HepG2 (cell line): ENCODE results near the gene WNT2. TPM values are rescaled to one million over a fixed set of nuclear protein-coding genes. Genes with fewer than 3 reads are reported as not detected.

Experiments used
- ATAC-seq: fragments of 200-7000 bp; cut with Tn5 transposase; 3 replicates; pipeline ENCODE4 v1.9.1; 2020; ENCODE audit warnings: mild to moderate bottlenecking, moderate library complexity
- BruUV-seq: library from RNA; stranded (reverse); fragments of 400-500 nt; replicated peaks from 2 replicates; lab custom pipeline; 2021; lab: Mats Ljungman, UMichigan
- CTCF ChIA-PET: fragments of 300-600 bp; formaldehyde crosslinking; extraction: SDS; loops from one replicate; lab custom pipeline; 2021; ENCODE audit warnings: low total read pairs, inconsistent platforms, low intra/inter-chr PET ratio; lab: Yijun Ruan, JAX
- POLR2A ChIA-PET: fragments of 350-600 bp; sonication (Branson Sonifier 250); formaldehyde crosslinking; loops from one replicate; lab custom pipeline; 2020; ENCODE audit warnings: antibody characterized with exemption, inconsistent platforms; lab: Yijun Ruan, JAX
- DNase-seq: peaks from one replicate; pipeline ENCODE4 v3.0.0-alpha.2; 2015; ENCODE audit warnings: low spot score
- FAIRE-seq: peaks from 3 replicates; lab custom pipeline; 2011; peaks lifted over from hg19 to GRCh38; lab: Jason Lieb, UNC
- H2AFZ ChIP-seq: one replicate; pipeline ENCODE4 v1.6.1; 2011; ENCODE audit warnings: low read length, inconsistent platforms
- H3K27ac ChIP-seq: fragments of 300-600 bp; 3 replicates; pipeline ENCODE4 v1.8.0; 2011; ENCODE audit warnings: mixed run types, mild to moderate bottlenecking, mixed read lengths, low read length, inconsistent platforms; ENCODE audit not compliant: insufficient read depth; ENCODE audit errors: extremely low read length
- H3K27me3 ChIP-seq, 2 experiments: fragments of 200-600 bp in 1 of 2; 2 replicates in 1 of 2; 3 replicates in 1 of 2; pipeline versions ENCODE4 v1.6.0 to v1.8.0; 2011; ENCODE audit warnings: low read length in 2 of 2, mild to moderate bottlenecking in 2 of 2, moderate library complexity in 2 of 2, inconsistent platforms in 1 of 2; ENCODE audit not compliant: insufficient read depth in 2 of 2, control insufficient read depth in 1 of 2
- H3K36me3 ChIP-seq, 2 experiments: fragments of 200-600 bp in 1 of 2; replicated peaks in 1 of 2; 2 replicates in 1 of 2; 3 replicates in 1 of 2; pipeline versions ENCODE4 v1.5.1 to v1.8.0; 2011; ENCODE audit warnings: low read length in 2 of 2, inconsistent platforms in 1 of 2; ENCODE audit not compliant: insufficient read depth in 2 of 2, control insufficient read depth in 1 of 2
- H3K4me1 ChIP-seq: 2 replicates; pipeline ENCODE4 v1.5.1; 2012; ENCODE audit warnings: low read length, inconsistent platforms; ENCODE audit not compliant: insufficient read depth
- H3K4me2 ChIP-seq: 2 replicates; pipeline ENCODE4 v1.6.0; 2011; ENCODE audit warnings: low read depth, low read length, inconsistent platforms
- H3K4me3 ChIP-seq, 3 experiments: fragments of 200-600 bp in 1 of 3; sonication (generic), shearing (Covaris generic) in 1 of 3; replicated peaks in 1 of 3; 2 replicates each; pipeline ENCODE4 v1.5.1; 2011 to 2016; ENCODE audit warnings: low read length in 3 of 3, inconsistent platforms in 2 of 3, low read depth in 2 of 3, mild to moderate bottlenecking in 2 of 3, control low read depth in 1 of 3, mixed read lengths in 1 of 3; ENCODE audit not compliant: insufficient read depth in 1 of 3
- H3K79me2 ChIP-seq: one replicate; pipeline ENCODE4 v1.6.1; 2011; ENCODE audit warnings: low read length, inconsistent platforms; ENCODE audit not compliant: insufficient read depth
- H3K9ac ChIP-seq: 2 replicates; pipeline ENCODE4 v1.6.0; 2011; ENCODE audit warnings: mild to moderate bottlenecking, low read depth, low read length, inconsistent platforms; ENCODE audit not compliant: insufficient read depth
- H3K9me3 ChIP-seq: 2 replicates; pipeline ENCODE4 v1.5.1; 2012; ENCODE audit warnings: mild to moderate bottlenecking, low read length
- H4K20me1 ChIP-seq: 2 replicates; pipeline ENCODE4 v1.6.0; 2011; ENCODE audit warnings: inconsistent platforms, mild to moderate bottlenecking, low read length, moderate library complexity; ENCODE audit not compliant: insufficient read depth
- ISL2 ChIP-seq: sonication (generic); formaldehyde crosslinking; IDR thresholded peaks from 2 replicates; pipeline ENCODE4 v1.5.0; 2020; ENCODE audit warnings: missing genetic modification reagents
- NBN ChIP-seq: fragments of 450-650 bp; conservative IDR thresholded peaks from 2 replicates; pipeline ENCODE4 v1.6.1; 2017
- TP53 ChIP-seq: sonication (generic); formaldehyde crosslinking; conservative IDR thresholded peaks from 2 replicates; pipeline ENCODE4 v1.4.0; 2020; ENCODE audit warnings: missing genetic modification reagents
- ZFP37 ChIP-seq: sonication (generic); formaldehyde crosslinking; IDR thresholded peaks from 2 replicates; pipeline ENCODE4 v1.4.0; 2020; ENCODE audit warnings: missing genetic modification reagents, borderline replicate concordance
- ZNF180 ChIP-seq: sonication (generic); formaldehyde crosslinking; IDR thresholded peaks from 2 replicates; pipeline ENCODE4 v1.4.0; 2020; ENCODE audit warnings: low read depth, missing genetic modification reagents, borderline replicate concordance
- ZNF235 ChIP-seq: sonication (generic); formaldehyde crosslinking; IDR thresholded peaks from 2 replicates; pipeline ENCODE4 v1.8.1; 2023; ENCODE audit warnings: mild to moderate bottlenecking, missing genetic modification reagents, borderline replicate concordance
- ZNF431 ChIP-seq: sonication (generic); formaldehyde crosslinking; IDR thresholded peaks from 2 replicates; pipeline ENCODE4 v1.9.0; 2022; ENCODE audit warnings: missing genetic modification reagents, low read depth, mild to moderate bottlenecking, borderline replicate concordance
- whole genome bisulfite sequencing: methylation state at CpG from one replicate; pipeline ENCODE4 v1.1.6; 2017; ENCODE audit warnings: low lambda C conversion rate; 5-methylcytosine and 5-hydroxymethylcytosine counted together
- in situ Hi-C: cut with HindIII; loops from 2 replicates; pipeline ENCODE4 v1.10.0; 2017; ENCODE audit warnings: low pct_unique_long_range_greater_than_20kb; ENCODE audit not compliant: extremely low pct_ligation_motif_present
- intact Hi-C: fragments of 100-400 bp; cut with micrococcal nuclease; formaldehyde crosslinking; loops from one replicate; pipeline ENCODE4 v1.10.0; 2022; ENCODE audit not compliant: unreplicated experiment
- polyA plus RNA-seq, 8 experiments: library from polyadenylated mRNA; depleted of rRNA in 3 of 8; stranded (reverse) in 7 of 8; unstranded in 1 of 8; fragments of >200 nt; fragmentation: Illumina TruSeq in 4 of 8; extraction: Trizol in 4 of 8; gene quantifications; 2 replicates each; pipeline versions ENCODE4 v1.2.1 to v1.2.3, GENCODE V29; 2011 to 2016; ENCODE audit warnings: low read depth in 4 of 8, missing spikeins in 1 of 8, mixed read lengths in 1 of 8; ENCODE audit not compliant: insufficient read depth in 1 of 8
- total RNA-seq, 5 experiments: library from RNA; depleted of rRNA; stranded (reverse); fragments of >200 nt; fragmentation: Illumina TruSeq; extraction: Trizol; gene quantifications; 2 replicates each; pipeline ENCODE4 v1.2.3, GENCODE V29; 2016; ENCODE audit warnings: low read depth in 1 of 5
- TF ChIP-seq, protein P1 (sequence below): sonication (generic); IDR thresholded peaks from 2 replicates; pipeline ENCODE4 v1.6.1; 2016; ENCODE audit warnings: low read depth, borderline replicate concordance
- TF ChIP-seq, protein P2 (sequence below): sonication (generic); formaldehyde crosslinking; IDR thresholded peaks from 2 replicates; pipeline ENCODE4 v1.5.0; 2020; ENCODE audit warnings: mild to moderate bottlenecking, missing genetic modification reagents, borderline replicate concordance
- TF ChIP-seq, protein P3 (sequence below): IDR thresholded peaks from 2 replicates; pipeline ENCODE4 v1.6.1; 2016; ENCODE audit warnings: missing compliant biosample characterization, missing genetic modification reagents, borderline replicate concordance
- TF ChIP-seq, protein P4 (sequence below): sonication (generic); formaldehyde crosslinking; IDR thresholded peaks from 2 replicates; pipeline ENCODE4 v1.4.0; 2020; ENCODE audit warnings: low read depth, mild to moderate bottlenecking, missing genetic modification reagents

WNT2 gene
- total and polyA plus RNA-seq, 2 of the 13 experiments (the other 11 are each of a cell fraction or from before 2014, with no cell fraction given), result not detected

DNA sequence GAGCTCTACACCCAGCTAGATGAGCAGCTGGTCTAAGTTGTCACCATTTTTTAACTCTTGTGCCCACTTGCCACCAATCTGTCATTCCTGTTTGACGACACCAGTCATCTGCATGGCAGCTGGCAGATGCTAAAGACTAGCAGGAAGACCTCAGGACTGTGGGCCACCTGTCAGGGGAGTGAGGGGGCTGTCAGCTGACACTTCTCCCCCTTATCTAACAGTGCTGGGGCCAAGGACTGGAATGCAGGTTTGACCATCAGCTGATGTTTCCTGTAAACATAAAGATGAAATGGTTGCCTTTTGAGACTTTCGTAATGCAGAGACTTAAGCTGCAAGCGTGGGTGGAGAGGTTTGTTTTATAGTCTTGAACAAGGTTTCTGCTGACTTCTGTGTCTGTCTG, 93.5 kb downstream of the WNT2 start:
- H3K79me2 ChIP-seq, result no peaks in the 10 kb centered on the region
- H3K27me3 ChIP-seq, result no peaks in the 10 kb centered on the region
- intact Hi-C loops (no loop called here), in situ Hi-C loops (no loop called here)
- no peak overlapping the region for H3K9ac ChIP-seq
- ATAC-seq, result no peak
- ChIA-PET CTCF (no interaction called here), POLR2A (no interaction called here)
- H4K20me1 ChIP-seq, result no peaks in the 10 kb centered on the region
- TF ChIP-seq, protein P1, sequence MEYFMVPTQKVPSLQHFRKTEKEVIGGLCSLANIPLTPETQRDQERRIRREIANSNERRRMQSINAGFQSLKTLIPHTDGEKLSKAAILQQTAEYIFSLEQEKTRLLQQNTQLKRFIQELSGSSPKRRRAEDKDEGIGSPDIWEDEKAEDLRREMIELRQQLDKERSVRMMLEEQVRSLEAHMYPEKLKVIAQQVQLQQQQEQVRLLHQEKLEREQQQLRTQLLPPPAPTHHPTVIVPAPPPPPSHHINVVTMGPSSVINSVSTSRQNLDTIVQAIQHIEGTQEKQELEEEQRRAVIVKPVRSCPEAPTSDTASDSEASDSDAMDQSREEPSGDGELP, result peak; percentile 24; the same call in 1 of the 2 replicates
- TF ChIP-seq, protein P2, sequence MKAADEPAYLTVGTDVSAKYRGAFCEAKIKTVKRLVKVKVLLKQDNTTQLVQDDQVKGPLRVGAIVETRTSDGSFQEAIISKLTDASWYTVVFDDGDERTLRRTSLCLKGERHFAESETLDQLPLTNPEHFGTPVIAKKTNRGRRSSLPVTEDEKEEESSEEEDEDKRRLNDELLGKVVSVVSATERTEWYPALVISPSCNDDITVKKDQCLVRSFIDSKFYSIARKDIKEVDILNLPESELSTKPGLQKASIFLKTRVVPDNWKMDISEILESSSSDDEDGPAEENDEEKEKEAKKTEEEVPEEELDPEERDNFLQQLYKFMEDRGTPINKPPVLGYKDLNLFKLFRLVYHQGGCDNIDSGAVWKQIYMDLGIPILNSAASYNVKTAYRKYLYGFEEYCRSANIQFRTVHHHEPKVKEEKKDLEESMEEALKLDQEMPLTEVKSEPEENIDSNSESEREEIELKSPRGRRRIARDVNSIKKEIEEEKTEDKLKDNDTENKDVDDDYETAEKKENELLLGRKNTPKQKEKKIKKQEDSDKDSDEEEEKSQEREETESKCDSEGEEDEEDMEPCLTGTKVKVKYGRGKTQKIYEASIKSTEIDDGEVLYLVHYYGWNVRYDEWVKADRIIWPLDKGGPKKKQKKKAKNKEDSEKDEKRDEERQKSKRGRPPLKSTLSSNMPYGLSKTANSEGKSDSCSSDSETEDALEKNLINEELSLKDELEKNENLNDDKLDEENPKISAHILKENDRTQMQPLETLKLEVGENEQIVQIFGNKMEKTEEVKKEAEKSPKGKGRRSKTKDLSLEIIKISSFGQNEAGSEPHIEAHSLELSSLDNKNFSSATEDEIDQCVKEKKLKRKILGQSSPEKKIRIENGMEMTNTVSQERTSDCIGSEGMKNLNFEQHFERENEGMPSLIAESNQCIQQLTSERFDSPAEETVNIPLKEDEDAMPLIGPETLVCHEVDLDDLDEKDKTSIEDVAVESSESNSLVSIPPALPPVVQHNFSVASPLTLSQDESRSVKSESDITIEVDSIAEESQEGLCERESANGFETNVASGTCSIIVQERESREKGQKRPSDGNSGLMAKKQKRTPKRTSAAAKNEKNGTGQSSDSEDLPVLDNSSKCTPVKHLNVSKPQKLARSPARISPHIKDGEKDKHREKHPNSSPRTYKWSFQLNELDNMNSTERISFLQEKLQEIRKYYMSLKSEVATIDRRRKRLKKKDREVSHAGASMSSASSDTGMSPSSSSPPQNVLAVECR, result no peak
- H3K27ac ChIP-seq, result no peak overlapping the region
- DNase-seq, result no peak
- no peaks in the 10 kb centered on the region for H3K4me1 ChIP-seq
- H3K9me3 ChIP-seq, result no peaks in the 10 kb centered on the region
- 97% methylated on average over 3 of the region's 3 CpGs for WGBS
- H3K36me3 ChIP-seq, result no peaks in the 10 kb centered on the region
- FAIRE-seq, result no peak
- no peak overlapping the region for H2AFZ ChIP-seq
- H3K4me2 ChIP-seq, result no peak overlapping the region
- H3K4me3 ChIP-seq, result no peak overlapping the region
- BruUV-seq, result no TSS peak

DNA sequence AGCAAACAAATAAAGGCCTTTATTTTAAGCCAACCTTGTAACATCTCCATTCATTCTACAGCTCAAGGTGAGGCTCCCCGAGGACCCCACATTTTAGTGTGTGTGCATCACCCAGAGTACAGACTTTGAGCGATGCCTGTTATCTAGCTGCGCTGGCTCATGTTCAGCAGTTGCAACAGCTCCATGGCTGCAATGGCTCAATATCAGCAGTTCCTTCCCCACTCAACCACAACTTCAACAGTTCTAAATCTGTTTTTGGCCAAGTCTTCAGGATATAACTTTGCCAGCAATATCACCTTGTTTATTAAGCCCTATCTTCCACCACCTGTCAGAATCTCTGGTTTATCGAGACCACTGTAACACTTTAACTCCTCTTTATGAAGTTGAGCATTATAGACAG, 95.8 kb downstream of the WNT2 start:
- Histone ChIP-seq H3K4me2 (no peak overlapping the region), H3K9me3 (no peaks in the 10 kb centered on the region), H4K20me1 (no peaks in the 10 kb centered on the region), H3K4me3 (no peak overlapping the region), H3K36me3 (peaks cover 0 to 4% of the 10 kb centered on the region in 2 experiments; a peak in 1 of 5 replicates), H3K9ac (no peak overlapping the region), H3K79me2 (no peaks in the 10 kb centered on the region), H3K4me1 (no peaks in the 10 kb centered on the region), H2AFZ (no peak overlapping the region), H3K27ac (no peak overlapping the region), H3K27me3 (no peaks in the 10 kb centered on the region)
- WGBS, result 97% methylated on average over 4 of the region's 4 CpGs
- CTCF ChIA-PET, result no interaction called here
- POLR2A ChIA-PET, result no interaction called here
- intact Hi-C loops, result no loop called here
- in situ Hi-C loops, result no loop called here
- DNase-seq (no peak), ATAC-seq (no peak), FAIRE-seq (no peak)
- BruUV-seq, result no TSS peak
- TF ChIP-seq, protein P3, sequence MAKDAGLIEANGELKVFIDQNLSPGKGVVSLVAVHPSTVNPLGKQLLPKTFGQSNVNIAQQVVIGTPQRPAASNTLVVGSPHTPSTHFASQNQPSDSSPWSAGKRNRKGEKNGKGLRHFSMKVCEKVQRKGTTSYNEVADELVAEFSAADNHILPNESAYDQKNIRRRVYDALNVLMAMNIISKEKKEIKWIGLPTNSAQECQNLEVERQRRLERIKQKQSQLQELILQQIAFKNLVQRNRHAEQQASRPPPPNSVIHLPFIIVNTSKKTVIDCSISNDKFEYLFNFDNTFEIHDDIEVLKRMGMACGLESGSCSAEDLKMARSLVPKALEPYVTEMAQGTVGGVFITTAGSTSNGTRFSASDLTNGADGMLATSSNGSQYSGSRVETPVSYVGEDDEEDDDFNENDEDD (CRISPR knock-in tag), result no peak
- TF ChIP-seq TP53 (CRISPR knock-in tag) (no peak), ZNF180 (CRISPR knock-in tag) (no peak), ZNF235 (CRISPR knock-in tag) (no peak), ZFP37 (no peak), NBN (no peak), ZNF431 (CRISPR knock-in tag) (no peak), ISL2 (CRISPR knock-in tag) (no peak)
- TF ChIP-seq, protein P4, sequence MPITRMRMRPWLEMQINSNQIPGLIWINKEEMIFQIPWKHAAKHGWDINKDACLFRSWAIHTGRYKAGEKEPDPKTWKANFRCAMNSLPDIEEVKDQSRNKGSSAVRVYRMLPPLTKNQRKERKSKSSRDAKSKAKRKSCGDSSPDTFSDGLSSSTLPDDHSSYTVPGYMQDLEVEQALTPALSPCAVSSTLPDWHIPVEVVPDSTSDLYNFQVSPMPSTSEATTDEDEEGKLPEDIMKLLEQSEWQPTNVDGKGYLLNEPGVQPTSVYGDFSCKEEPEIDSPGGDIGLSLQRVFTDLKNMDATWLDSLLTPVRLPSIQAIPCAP (CRISPR knock-in tag), result no peak
